H1 (cell line): Measurements from ENCODE around the gene RAMACL. TPM values are rescaled to one million over a fixed set of nuclear protein-coding genes. Genes with fewer than 3 reads are reported as not detected.

Source experiments
- CTCF ChIA-PET: fragments of 300-600 bp; sonication (Branson Sonifier 250); formaldehyde crosslinking; loops from one replicate; lab custom pipeline; 2021; ENCODE audit not compliant: partially characterized antibody; lab: Charles Lee
- POLR2A ChIA-PET: fragments of 300-600 bp; sonication (Branson Sonifier 250); formaldehyde crosslinking; loops from one replicate; lab custom pipeline; 2021; ENCODE audit warnings: inconsistent platforms; ENCODE audit not compliant: partially characterized antibody; lab: Charles Lee
- DNase-seq, 2 experiments: peaks; one replicate each; pipeline versions ENCODE4 v3.0.0 to v3.0.0-alpha.2; 2010 to 2022; ENCODE audit warnings: low spot score in 2 of 2, low read depth in 1 of 2, mixed read lengths in 1 of 2
- FAIRE-seq: peaks from 2 replicates; lab custom pipeline; 2011; peaks lifted over from hg19 to GRCh38; lab: Jason Lieb, UNC
- H2AFZ ChIP-seq: 2 replicates; pipeline ENCODE4 v1.8.1; 2012; ENCODE audit warnings: low read length, inconsistent platforms
- H2AK5ac ChIP-seq: 2 replicates; pipeline ENCODE4 v1.6.1; 2013; ENCODE audit warnings: low read depth, low read length
- H2BK120ac ChIP-seq: replicated peaks from 2 replicates; pipeline ENCODE3; 2013; ENCODE audit warnings: low read depth, low read length, inconsistent platforms
- H2BK12ac ChIP-seq: 2 replicates; pipeline ENCODE4 v1.6.1; 2013; ENCODE audit warnings: low read depth, low read length
- H2BK15ac ChIP-seq: 2 replicates; pipeline ENCODE4 v1.6.1; 2013; ENCODE audit warnings: low read length
- H2BK20ac ChIP-seq: 2 replicates; pipeline ENCODE4 v1.6.1; 2013; ENCODE audit warnings: low read length
- H2BK5ac ChIP-seq: 2 replicates; pipeline ENCODE4 v1.6.1; 2013; ENCODE audit warnings: low read depth, low read length
- H3K14ac ChIP-seq: 2 replicates; pipeline ENCODE4 v1.6.1; 2013; ENCODE audit warnings: inconsistent platforms; ENCODE audit not compliant: insufficient read length
- H3K18ac ChIP-seq: 2 replicates; pipeline ENCODE4 v1.6.1; 2013; ENCODE audit warnings: low read length; ENCODE audit errors: extremely low read depth
- H3K23ac ChIP-seq: 2 replicates; pipeline ENCODE4 v1.6.1; 2013; ENCODE audit warnings: inconsistent platforms; ENCODE audit not compliant: insufficient read length
- H3K23me2 ChIP-seq: 2 replicates; pipeline ENCODE4 v1.6.1; 2013; ENCODE audit warnings: low read depth, low read length
- H3K27ac ChIP-seq: 2 replicates; pipeline ENCODE4 v1.6.1; 2011; ENCODE audit warnings: low read depth, low read length, inconsistent platforms
- H3K27me3 ChIP-seq, 4 experiments: replicated peaks in 1 of 4; 1 replicate in 1 of 4; 2 replicates in 3 of 4; pipeline versions ENCODE4 v1.6.1 to v1.8.1; 2011 to 2013; ENCODE audit warnings: low read length in 3 of 4, mild to moderate bottlenecking in 3 of 4, inconsistent platforms in 2 of 4, mixed read lengths in 2 of 4, moderate library complexity in 1 of 4; ENCODE audit not compliant: control insufficient read depth in 3 of 4, insufficient read depth in 3 of 4; ENCODE audit errors: extremely low read depth in 1 of 4
- H3K36me3 ChIP-seq, 4 experiments: 2 replicates each; pipeline versions ENCODE4 v1.6.1 to v1.8.1; 2011 to 2013; ENCODE audit warnings: mild to moderate bottlenecking in 4 of 4, low read length in 3 of 4, moderate library complexity in 2 of 4, control low read depth in 1 of 4, inconsistent platforms in 1 of 4; ENCODE audit not compliant: insufficient read depth in 4 of 4, control insufficient read depth in 2 of 4
- H3K4ac ChIP-seq: replicated peaks from 2 replicates; pipeline ENCODE3; 2013; ENCODE audit warnings: low read length, low read depth, mixed read lengths, inconsistent platforms; ENCODE audit not compliant: insufficient read length
- H3K4me1 ChIP-seq, 4 experiments: replicated peaks in 1 of 4; 1 replicate in 1 of 4; 2 replicates in 3 of 4; pipeline versions ENCODE4 v1.6.1 to v1.8.1; 2011 to 2013; ENCODE audit warnings: low read length in 3 of 4, inconsistent platforms in 2 of 4, mixed read lengths in 1 of 4; ENCODE audit not compliant: insufficient read depth in 4 of 4, control insufficient read depth in 3 of 4
- H3K4me2 ChIP-seq, 2 experiments: 2 replicates each; pipeline versions ENCODE4 v1.6.1 to v1.8.1; 2011 to 2013; ENCODE audit warnings: low read depth in 2 of 2, low read length in 2 of 2, control low read depth in 1 of 2, inconsistent platforms in 1 of 2, mild to moderate bottlenecking in 1 of 2; ENCODE audit not compliant: insufficient read depth in 1 of 2
- H3K4me3 ChIP-seq, 4 experiments: fragments of 200-600, 300-600 bp in 1 of 4; sonication (generic), shearing (Covaris generic), sonication (Bioruptor Twin) in 1 of 4; 2 replicates each; pipeline versions ENCODE4 v1.5.1 to v1.8.1; 2011 to 2016; ENCODE audit warnings: low read length in 4 of 4, low read depth in 3 of 4, control low read depth in 2 of 4, inconsistent platforms in 2 of 4, mild to moderate bottlenecking in 2 of 4, mixed read lengths in 1 of 4, moderate library complexity in 1 of 4; ENCODE audit not compliant: insufficient read depth in 2 of 4; ENCODE audit errors: extremely low read depth in 1 of 4
- H3K56ac ChIP-seq: replicated peaks from 2 replicates; pipeline ENCODE3; 2013; ENCODE audit warnings: low read depth, mild to moderate bottlenecking, mixed read lengths, low read length, inconsistent platforms; ENCODE audit not compliant: insufficient read length
- H3K79me1 ChIP-seq: 2 replicates; pipeline ENCODE4 v1.6.1; 2013; ENCODE audit warnings: low read depth, low read length, control low read depth
- H3K79me2 ChIP-seq, 2 experiments: 2 replicates each; pipeline versions ENCODE4 v1.6.1 to v1.8.1; 2012 to 2013; ENCODE audit warnings: low read length in 2 of 2, mild to moderate bottlenecking in 2 of 2, inconsistent platforms in 1 of 2; ENCODE audit not compliant: insufficient read depth in 2 of 2, control insufficient read depth in 1 of 2
- H3K9ac ChIP-seq, 4 experiments: replicated peaks in 1 of 4; 1 replicate in 1 of 4; 2 replicates in 3 of 4; pipeline versions ENCODE4 v1.6.1 to v1.8.1; 2011 to 2013; ENCODE audit warnings: low read depth in 3 of 4, low read length in 3 of 4, control low read depth in 2 of 4, mild to moderate bottlenecking in 2 of 4, moderate library complexity in 2 of 4, inconsistent platforms in 1 of 4; ENCODE audit errors: extremely low read depth in 1 of 4
- H3K9me3 ChIP-seq, 2 experiments: 2 replicates each; pipeline versions ENCODE4 v1.6.1 to v1.8.1; 2012 to 2013; ENCODE audit warnings: mild to moderate bottlenecking in 2 of 2, moderate library complexity in 2 of 2, control low read depth in 1 of 2, inconsistent platforms in 1 of 2, low read depth in 1 of 2, low read length in 1 of 2, mixed read lengths in 1 of 2; ENCODE audit not compliant: insufficient read depth in 2 of 2
- H4K20me1 ChIP-seq, 2 experiments: replicated peaks in 1 of 2; 2 replicates each; pipeline versions ENCODE3 to v1.8.1; 2011 to 2013; ENCODE audit warnings: inconsistent platforms in 2 of 2, low read length in 2 of 2, mild to moderate bottlenecking in 1 of 2; ENCODE audit not compliant: insufficient read depth in 2 of 2, control insufficient read depth in 1 of 2
- H4K5ac ChIP-seq: 2 replicates; pipeline ENCODE4 v1.6.1; 2013; ENCODE audit warnings: low read length, low read depth, mixed read lengths, inconsistent platforms; ENCODE audit not compliant: insufficient read length
- H4K8ac ChIP-seq: 2 replicates; pipeline ENCODE4 v1.8.0; 2013; ENCODE audit warnings: mild to moderate bottlenecking, moderate library complexity, low read length, inconsistent platforms; ENCODE audit not compliant: insufficient read depth; ENCODE audit errors: extremely low read depth
- H4K91ac ChIP-seq: replicated peaks from 2 replicates; pipeline ENCODE3; 2013; ENCODE audit warnings: low read length, mixed read lengths, inconsistent platforms; ENCODE audit not compliant: insufficient read length
- SRF ChIP-seq: IDR thresholded peaks from 2 replicates; pipeline ENCODE4 v1.6.1; 2011; ENCODE audit warnings: mild to moderate bottlenecking, low read depth, low read length, moderate library complexity
- WGBS, 2 experiments: shearing (Covaris generic) in 1 of 2; methylation state at CpG; one replicate each; pipeline versions ENCODE4 v1.1.6 to v1.1.7; 2013 to 2015; ENCODE audit warnings: low lambda C conversion rate in 2 of 2, mixed read lengths in 2 of 2, inconsistent platforms in 1 of 2, low coverage in 1 of 2, missing lambda C conversion rate in 1 of 2; ENCODE audit not compliant: insufficient replicate concordance in 2 of 2, insufficient coverage in 1 of 2, insufficient read length in 1 of 2; ENCODE audit errors: extremely low coverage in 1 of 2, missing lambda C conversion rate in 1 of 2; 5-methylcytosine and 5-hydroxymethylcytosine counted together
- polyA plus RNA-seq, 7 experiments: library from polyadenylated mRNA; depleted of rRNA in 3 of 7; stranded (reverse) in 5 of 7; unstranded in 2 of 7; fragments of >200 nt in 5 of 7; fragments of 200-250 nt in 2 of 7; gene quantifications; 1 replicate in 5 of 7; 2 replicates in 1 of 7; 4 replicates in 1 of 7; pipeline versions ENCODE4 v1.2.1 to v1.2.3, GENCODE V29; 2011 to 2013; ENCODE audit warnings: missing spikeins in 2 of 7, mixed read lengths in 2 of 7
- total RNA-seq: library from RNA; stranded (reverse); fragmentation: NEBNext Ultra II Directional; extraction: Animal tissue kit (Norgen Biotek cat#: 25700); gene quantifications from 2 replicates; pipeline ENCODE4 v1.2.1, GENCODE V29; 2021

RAMACL gene
- total and polyA plus RNA-seq, 2 of the 8 experiments (the other 6 are each of a cell fraction or from before 2014, with no cell fraction given) = 0.23 to 0.97 TPM

GRCh38 chr6:166578536-166579236 lies 7.8 kb downstream of the RAMACL start:
- no peak overlapping the region for H3K4me2 ChIP-seq
- no peak overlapping the region for H3K9ac ChIP-seq
- no peaks in the 10 kb centered on the region for H3K27me3 ChIP-seq
- H3K18ac ChIP-seq = no peak overlapping the region
- no peak overlapping the region for H4K5ac ChIP-seq
- no peak overlapping the region for H2BK120ac ChIP-seq
- H3K56ac ChIP-seq = no peak overlapping the region
- peaks cover 3% of the 10 kb centered on the region; the same call in 1 of the 2 replicates for H3K79me1 ChIP-seq
- H2BK5ac ChIP-seq = no peak overlapping the region
- H4K91ac ChIP-seq = no peak overlapping the region
- H3K79me2 ChIP-seq = peaks cover 0 to 8% of the 10 kb centered on the region in 2 experiments; a peak in 2 of 4 replicates
- no peak overlapping the region for H3K4me3 ChIP-seq
- DNase-seq (no peak), FAIRE-seq (no peak)
- no peak overlapping the region for H3K27ac ChIP-seq
- H3K4ac ChIP-seq = no peak overlapping the region
- TF ChIP-seq SRF = no peak
- H3K23me2 ChIP-seq = no peaks in the 10 kb centered on the region
- H3K23ac ChIP-seq = no peak overlapping the region
- peaks cover 0 to 3% (median 0%) of the 10 kb centered on the region in 4 experiments; a peak in 1 of 7 replicates for H3K4me1 ChIP-seq
- H3K9me3 ChIP-seq = peaks cover 2 to 6% of the 10 kb centered on the region in 2 experiments; a peak in 1 of 4 replicates
- H3K14ac ChIP-seq = no peak overlapping the region
- 90% methylated on average over 15 of the region's 15 CpGs; no CpG with 5 or more reads in 1 of the 2 experiments for WGBS, 2 experiments
- H3K36me3 ChIP-seq = peaks cover 0 to 2% (median 0%) of the 10 kb centered on the region in 4 experiments; a peak in 1 of 8 replicates
- no peak overlapping the region for H2AK5ac ChIP-seq
- peaks cover 0 to 1% of the 10 kb centered on the region in 2 experiments for H4K20me1 ChIP-seq
- no peak overlapping the region for H2BK12ac ChIP-seq
- H2BK15ac ChIP-seq = no peak overlapping the region
- CTCF ChIA-PET = interaction anchor here (1.1 kb wide), 1 partner anchor 34 kb away, joined by 4 read pairs; no protein-coding TSS in a partner anchor
- H2BK20ac ChIP-seq = no peak overlapping the region
- no peak overlapping the region for H4K8ac ChIP-seq
- POLR2A ChIA-PET = no interaction called here
- H2AFZ ChIP-seq = no peak overlapping the region
